Neutrophil (primary cell): ENCODE data around the gene RAB6B.

Experiments used
- H3K27ac ChIP-seq: fragments of 200-600 bp; sonication (generic); 2 replicates; pipeline ENCODE4 v1.5.1; 2016; ENCODE audit warnings: mild to moderate bottlenecking, moderate library complexity
- H3K27me3 ChIP-seq: fragments of 200-600 bp; sonication (generic); 2 replicates; pipeline ENCODE4 v1.6.0; 2016; ENCODE audit warnings: mild to moderate bottlenecking
- H3K36me3 ChIP-seq: fragments of 200-600 bp; sonication (generic); 2 replicates; pipeline ENCODE4 v1.5.1; 2017
- H3K4me1 ChIP-seq, 2 experiments: fragments of 200-600 bp in 1 of 2; sonication (generic) in 1 of 2; 1 replicate in 1 of 2; 2 replicates in 1 of 2; pipeline versions ENCODE4 v1.5.1 to v1.6.1; 2013 to 2016; ENCODE audit warnings: low read depth in 1 of 2, low read length in 1 of 2, mild to moderate bottlenecking in 1 of 2, moderate library complexity in 1 of 2; ENCODE audit not compliant: control insufficient read depth in 1 of 2, insufficient read depth in 1 of 2
- H3K4me3 ChIP-seq, 2 experiments: fragments of 200-600 bp in 1 of 2; sonication (generic) in 1 of 2; 1 replicate in 1 of 2; 2 replicates in 1 of 2; pipeline ENCODE4 v1.5.1; 2013 to 2016; ENCODE audit warnings: low read depth in 1 of 2, low read length in 1 of 2, mild to moderate bottlenecking in 1 of 2, moderate library complexity in 1 of 2
- H3K9me3 ChIP-seq: fragments of 200-600 bp; sonication (generic); 2 replicates; pipeline ENCODE4 v1.5.1; 2016
- TF ChIP-seq, protein P1 (sequence below): fragments of 200-600 bp; sonication (generic); IDR thresholded peaks from 2 replicates; pipeline ENCODE4 v1.5.1; 2016; ENCODE audit warnings: antibody characterized with exemption

RAB6B gene

GRCh38 chr3:133799794-133800585, 95.7 kb downstream of the RAB6B start:
- Histone ChIP-seq H3K27me3 (peaks cover 49% of the 10 kb centered on the region), H3K36me3 (no peaks in the 10 kb centered on the region), H3K4me1 (no peaks in the 10 kb centered on the region), H3K27ac (no peak overlapping the region), H3K4me3 (no peak overlapping the region), H3K9me3 (no peaks in the 10 kb centered on the region)
- TF ChIP-seq, protein P1, sequence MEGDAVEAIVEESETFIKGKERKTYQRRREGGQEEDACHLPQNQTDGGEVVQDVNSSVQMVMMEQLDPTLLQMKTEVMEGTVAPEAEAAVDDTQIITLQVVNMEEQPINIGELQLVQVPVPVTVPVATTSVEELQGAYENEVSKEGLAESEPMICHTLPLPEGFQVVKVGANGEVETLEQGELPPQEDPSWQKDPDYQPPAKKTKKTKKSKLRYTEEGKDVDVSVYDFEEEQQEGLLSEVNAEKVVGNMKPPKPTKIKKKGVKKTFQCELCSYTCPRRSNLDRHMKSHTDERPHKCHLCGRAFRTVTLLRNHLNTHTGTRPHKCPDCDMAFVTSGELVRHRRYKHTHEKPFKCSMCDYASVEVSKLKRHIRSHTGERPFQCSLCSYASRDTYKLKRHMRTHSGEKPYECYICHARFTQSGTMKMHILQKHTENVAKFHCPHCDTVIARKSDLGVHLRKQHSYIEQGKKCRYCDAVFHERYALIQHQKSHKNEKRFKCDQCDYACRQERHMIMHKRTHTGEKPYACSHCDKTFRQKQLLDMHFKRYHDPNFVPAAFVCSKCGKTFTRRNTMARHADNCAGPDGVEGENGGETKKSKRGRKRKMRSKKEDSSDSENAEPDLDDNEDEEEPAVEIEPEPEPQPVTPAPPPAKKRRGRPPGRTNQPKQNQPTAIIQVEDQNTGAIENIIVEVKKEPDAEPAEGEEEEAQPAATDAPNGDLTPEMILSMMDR = no peak

GRCh38 chr3:133797396-133798105, 98.1 kb downstream of the RAB6B start:
- Histone ChIP-seq H3K4me3 (no peak overlapping the region), H3K27me3 (peaks cover 49% of the 10 kb centered on the region), H3K4me1 (no peaks in the 10 kb centered on the region), H3K9me3 (no peaks in the 10 kb centered on the region), H3K36me3 (no peaks in the 10 kb centered on the region), H3K27ac (no peak overlapping the region)
- TF ChIP-seq, protein P1 = no peak

DNA sequence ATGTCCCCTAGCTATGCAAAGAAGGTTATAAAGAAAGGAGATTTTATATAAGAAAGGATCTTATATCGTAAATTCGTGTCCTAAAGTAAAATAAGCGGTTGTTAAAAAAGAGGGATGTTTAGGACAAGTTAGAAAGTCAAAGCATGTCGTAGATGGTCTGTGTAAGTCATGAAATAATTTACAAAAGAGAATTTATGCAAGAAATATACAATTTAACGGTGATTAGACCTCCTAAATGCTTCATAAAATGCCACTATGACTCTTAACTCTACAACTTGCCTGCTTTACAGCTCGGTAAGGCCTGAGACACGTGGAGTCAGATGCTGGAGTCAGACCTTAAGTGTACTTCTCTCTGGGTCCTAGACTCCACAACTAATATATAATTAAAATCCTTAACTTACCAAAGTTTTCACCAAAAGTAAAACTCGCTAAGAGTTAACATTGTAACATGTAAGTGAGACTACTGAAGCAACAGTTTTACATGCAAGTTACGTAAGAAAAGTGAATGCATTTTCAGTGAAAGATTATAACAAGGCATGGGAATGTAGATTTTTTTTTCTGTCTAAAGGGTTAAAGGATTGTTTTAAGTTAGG, 103.4 kb downstream of the RAB6B start:
- TF ChIP-seq, protein P1 = no peak
- Histone ChIP-seq H3K4me3 (no peak overlapping the region), H3K36me3 (no peaks in the 10 kb centered on the region), H3K9me3 (peaks cover 9% of the 10 kb centered on the region), H3K27ac (no peak overlapping the region), H3K27me3 (no peaks in the 10 kb centered on the region), H3K4me1 (no peaks in the 10 kb centered on the region)

DNA sequence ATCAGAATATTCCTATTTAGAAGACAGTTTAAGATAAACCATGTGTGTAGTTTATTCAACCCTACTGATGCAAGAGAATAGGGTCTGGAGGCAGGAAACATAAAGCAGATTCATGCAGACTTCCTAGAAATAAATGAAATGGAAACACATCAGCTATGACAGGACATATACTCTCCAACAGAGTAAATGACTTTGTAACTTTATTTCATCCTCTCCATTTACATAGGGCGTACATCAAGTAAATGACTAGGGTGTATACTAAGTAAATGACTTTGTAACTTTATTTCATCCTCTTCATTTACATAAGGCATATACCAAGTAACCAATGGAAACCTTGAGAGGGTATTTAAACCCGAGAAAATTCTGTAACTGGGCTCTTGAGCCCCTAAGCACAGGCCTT, 107.7 kb downstream of the RAB6B start:
- Histone ChIP-seq H3K9me3 (peaks cover 9% of the 10 kb centered on the region), H3K27ac (no peak overlapping the region), H3K4me1 (no peaks in the 10 kb centered on the region), H3K4me3 (no peak overlapping the region), H3K27me3 (peaks cover 14% of the 10 kb centered on the region), H3K36me3 (no peaks in the 10 kb centered on the region)
- TF ChIP-seq, protein P1 = no peak

DNA sequence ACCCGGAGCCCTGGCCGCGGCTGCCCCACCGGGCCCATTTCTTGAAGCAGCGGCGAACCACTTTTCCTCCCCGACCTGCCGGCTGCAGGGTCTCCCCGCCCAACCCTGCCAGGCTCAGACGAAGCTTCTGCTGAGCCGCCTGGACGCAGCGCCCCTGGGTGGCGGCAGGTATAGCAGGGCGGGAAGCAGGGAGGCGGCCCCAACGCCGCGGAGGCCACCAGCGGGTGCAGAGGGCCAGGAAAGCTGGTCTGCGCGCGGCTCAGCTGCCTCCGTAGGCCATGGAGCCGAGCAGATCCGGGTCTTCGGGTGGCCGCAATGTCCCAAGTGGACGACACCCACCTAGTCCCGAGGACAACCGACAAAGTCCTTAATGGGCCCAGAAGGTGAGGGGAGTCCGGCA, 111.9 kb downstream of the RAB6B start:
- H3K27ac ChIP-seq = no peak overlapping the region
- H3K27me3 ChIP-seq = peaks cover 43% of the 10 kb centered on the region
- H3K4me3 ChIP-seq = no peak overlapping the region
- no peaks in the 10 kb centered on the region for H3K4me1 ChIP-seq
- TF ChIP-seq, protein P1 = no peak
- H3K9me3 ChIP-seq = no peaks in the 10 kb centered on the region
- no peaks in the 10 kb centered on the region for H3K36me3 ChIP-seq
